B cell (primary cell): Measurements from ENCODE around the gene SYCP3. TPM values are rescaled to one million over a fixed set of nuclear protein-coding genes. Genes with fewer than 3 reads are reported as not detected.

Experiments used
- ATAC-seq: fragments of 200-7000 bp; cut with Tn5 transposase; one replicate; pipeline ENCODE4 v1.10.0; 2021; ENCODE audit warnings: low read depth, mild to moderate bottlenecking, moderate number of reproducible peaks, moderate library complexity
- CTCF ChIA-PET: fragments of 350-600 bp; sonication (Branson Sonifier 250); formaldehyde crosslinking; loops from one replicate; lab custom pipeline; 2021; ENCODE audit warnings: antibody characterized with exemption, inconsistent platforms; lab: Charles Lee
- POLR2A ChIA-PET: fragments of 350-600 bp; sonication (Branson Sonifier 250); formaldehyde crosslinking; loops from one replicate; lab custom pipeline; 2021; ENCODE audit warnings: antibody characterized with exemption; lab: Charles Lee
- DNase-seq: peaks from one replicate; pipeline ENCODE4 v3.0.0; 2013
- H2AFZ ChIP-seq: 2 replicates; pipeline ENCODE4 v1.6.1; 2012; ENCODE audit warnings: mild to moderate bottlenecking, low read depth, low read length; ENCODE audit not compliant: insufficient read depth, poor library complexity, severe bottlenecking
- H3K27ac ChIP-seq, 2 donors: 1 replicate in 1 of 2; 2 replicates in 1 of 2; pipeline ENCODE4 v1.5.1; 2012 to 2013; ENCODE audit warnings: low read length in 2 of 2, mild to moderate bottlenecking in 2 of 2, moderate library complexity in 1 of 2
- H3K27me3 ChIP-seq, 4 experiments: fragments of 200-600 bp in 1 of 4; sonication (generic) in 1 of 4; replicated peaks in 1 of 4; 1 replicate in 2 of 4; 2 replicates in 2 of 4; pipeline versions ENCODE4 v1.6.1 to v1.7.0; 2013 to 2016; ENCODE audit warnings: low read length in 3 of 4, mild to moderate bottlenecking in 2 of 4, mixed read lengths in 1 of 4, moderate library complexity in 1 of 4; ENCODE audit not compliant: insufficient read depth in 4 of 4, control insufficient read depth in 3 of 4; ENCODE audit errors: control extremely low read depth in 1 of 4
- H3K36me3 ChIP-seq, 2 experiments: replicated peaks in 1 of 2; 1 replicate in 1 of 2; 2 replicates in 1 of 2; pipeline versions ENCODE4 v1.6.1 to v1.7.1; 2013; ENCODE audit warnings: low read length in 1 of 2; ENCODE audit not compliant: insufficient read depth in 2 of 2, control insufficient read depth in 1 of 2; ENCODE audit errors: control extremely low read depth in 1 of 2, extremely low read depth in 1 of 2
- H3K4me1 ChIP-seq, 2 donors: fragments of 200-600 bp in 1 of 2; sonication (generic) in 1 of 2; 1 replicate in 1 of 2; 2 replicates in 1 of 2; pipeline versions ENCODE4 v1.5.1 to v1.6.1; 2013 to 2017; ENCODE audit warnings: low read length in 2 of 2; ENCODE audit not compliant: control insufficient read depth in 2 of 2, insufficient read depth in 2 of 2
- H3K4me2 ChIP-seq: replicated peaks from 2 replicates; pipeline ENCODE3; 2012; ENCODE audit warnings: mild to moderate bottlenecking, low read depth, low read length; ENCODE audit not compliant: poor library complexity, severe bottlenecking
- H3K4me3 ChIP-seq, 5 experiments: fragments of 200-600 bp in 1 of 5; sonication (generic) in 1 of 5; 1 replicate in 3 of 5; 2 replicates in 2 of 5; pipeline versions ENCODE4 v1.5.1 to v1.7.0; 2011 to 2016; ENCODE audit warnings: low read length in 4 of 5, mild to moderate bottlenecking in 4 of 5, low read depth in 2 of 5, control low read depth in 1 of 5, moderate library complexity in 1 of 5; ENCODE audit not compliant: insufficient read depth in 1 of 5; ENCODE audit errors: control extremely low read depth in 1 of 5, extremely low read depth in 1 of 5
- H3K79me2 ChIP-seq: fragments of 200-600 bp; sonication (generic); one replicate; pipeline ENCODE4 v1.6.0; 2016; ENCODE audit warnings: low read length; ENCODE audit not compliant: control insufficient read depth, insufficient read depth
- H3K9ac ChIP-seq: fragments of 200-600 bp; sonication (generic); 2 replicates; pipeline ENCODE4 v1.6.1; 2017; ENCODE audit warnings: mild to moderate bottlenecking, low read length, moderate library complexity
- H3K9me3 ChIP-seq, 3 donors: one replicate each; pipeline versions ENCODE4 v1.6.1 to v1.7.1; 2013; ENCODE audit warnings: low read length in 2 of 3; ENCODE audit not compliant: control insufficient read depth in 2 of 3, insufficient read depth in 1 of 3; ENCODE audit errors: control extremely low read depth in 1 of 3
- H4K20me1 ChIP-seq: 2 replicates; pipeline ENCODE4 v1.6.0; 2012; ENCODE audit warnings: mild to moderate bottlenecking, low read length; ENCODE audit not compliant: insufficient read depth, control insufficient read depth, poor library complexity, severe bottlenecking
- H3K27ac Mint-ChIP-seq: one replicate; pipeline ENCODE4 v1.8.0; 2021; ENCODE audit warnings: mixed read lengths
- H3K27me3 Mint-ChIP-seq: one replicate; pipeline ENCODE4 v1.8.0; 2021; ENCODE audit warnings: mixed read lengths
- H3K4me1 Mint-ChIP-seq: one replicate; pipeline ENCODE4 v1.8.0; 2021; ENCODE audit warnings: mixed read lengths
- H3K4me3 Mint-ChIP-seq: one replicate; pipeline ENCODE4 v1.8.0; 2021; ENCODE audit warnings: mixed read lengths
- H3K9me3 Mint-ChIP-seq: one replicate; pipeline ENCODE4 v1.8.0; 2022; ENCODE audit warnings: mixed read lengths; ENCODE audit not compliant: insufficient read depth
- CTCF ChIP-seq: fragments of 200-600 bp; IDR thresholded peaks from one replicate; pipeline ENCODE4 v1.8.0; 2022; ENCODE audit warnings: antibody characterized with exemption, mild to moderate bottlenecking
- EZH2 ChIP-seq: IDR thresholded peaks from 2 replicates; pipeline ENCODE4 v1.6.1; 2012; ENCODE audit warnings: borderline replicate concordance, low read depth, mild to moderate bottlenecking, moderate library complexity, low read length; ENCODE audit not compliant: insufficient read depth, poor library complexity, severe bottlenecking
- WGBS: methylation state at CpG from one replicate; pipeline ENCODE4 v1.1.5; 2013; ENCODE audit warnings: missing lambda C conversion rate; ENCODE audit not compliant: insufficient coverage; 5-methylcytosine and 5-hydroxymethylcytosine counted together
- intact Hi-C: fragments of 100-400 bp; cut with micrococcal nuclease; formaldehyde crosslinking; loops from one replicate; pipeline ENCODE4 v1.10.0; 2022
- polyA plus RNA-seq: library from polyadenylated mRNA; depleted of rRNA; stranded (reverse); fragments of >200 nt; gene quantifications from 2 replicates; pipeline ENCODE4 v1.2.3, GENCODE V29; 2012
- total RNA-seq, 2 donors: library from RNA; stranded (reverse); fragments of 120-200 nt in 1 of 2; gene quantifications; 1 replicate in 1 of 2; 2 replicates in 1 of 2; pipeline versions ENCODE4 v1.2.3 to v1.2.4, GENCODE V29; 2013 to 2022

SYCP3 gene
- total and polyA plus RNA-seq, 2 donors (not counting 1 experiment from before 2014, with no cell fraction given), result 0.04 to 0.12 TPM

- peaks cover 2 to 5% of the 10 kb centered on the region in 2 donors for H3K4me1 ChIP-seq
- no peak overlapping the region for H2AFZ ChIP-seq
- no peaks in the 10 kb centered on the region for H3K79me2 ChIP-seq
- TF ChIP-seq EZH2 (no peak), CTCF (no peak)
- no peak for ATAC-seq
- H3K4me1 Mint-ChIP-seq, result peaks cover 14% of the 10 kb centered on the region
- H3K27ac ChIP-seq, result no peak overlapping the region
- intact Hi-C loops, result no loop called here
- no peak overlapping the region for H3K4me3 ChIP-seq
- WGBS, result no CpG with 5 or more reads among the region's 2 CpGs
- no peaks in the 10 kb centered on the region for H4K20me1 ChIP-seq
- no peak overlapping the region for H3K9ac ChIP-seq
- H3K36me3 ChIP-seq, result peaks cover 0 to 6% of the 10 kb centered on the region in 2 experiments
- no peak overlapping the region for H3K4me2 ChIP-seq
- H3K9me3 ChIP-seq, result no peaks in the 10 kb centered on the region
- no peak for DNase-seq
- no peak overlapping the region for H3K4me3 Mint-ChIP-seq
- H3K27me3 Mint-ChIP-seq, result no peaks in the 10 kb centered on the region
- ChIA-PET CTCF (interaction anchor here (0.8 to 3.1 kb wide), 7 partner anchors 9 to 768 kb away, joined by 3 to 14 read pairs (median 4); partner anchors contain the start of gene GNPTAB), POLR2A (no interaction called here)
- no peaks in the 10 kb centered on the region for H3K27me3 ChIP-seq
- no peak overlapping the region for H3K27ac Mint-ChIP-seq
- no peaks in the 10 kb centered on the region for H3K9me3 Mint-ChIP-seq
Measured at GRCh38 chr12:101775816-101776215, 36.6 kb upstream of the SYCP3 start.

DNA sequence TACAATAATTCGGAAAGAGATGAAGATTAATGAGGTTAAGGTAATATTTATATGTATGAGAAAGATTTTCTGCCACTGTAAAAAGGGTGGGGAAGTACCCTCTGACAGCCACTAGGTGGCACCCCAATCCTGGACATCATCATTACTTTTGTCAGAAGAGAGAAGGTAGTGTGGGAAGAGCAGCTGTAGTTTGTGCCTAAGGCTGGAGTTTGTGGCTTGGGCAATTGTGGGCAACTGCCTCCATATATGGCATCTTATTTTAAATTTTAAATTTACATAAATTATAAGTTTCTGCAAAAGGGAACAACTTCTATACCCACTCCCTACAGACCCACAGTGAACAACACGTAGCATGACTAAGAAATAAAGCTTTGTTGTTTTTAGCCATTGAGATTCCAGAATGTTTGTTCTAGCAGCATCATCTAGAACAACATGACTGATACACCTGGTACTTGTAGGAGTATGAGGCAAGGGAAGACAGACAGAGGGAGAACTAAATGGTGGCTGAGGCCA is 34.4 kb upstream of the SYCP3 start:
- Histone ChIP-seq H3K9me3 (no peaks in the 10 kb centered on the region), H3K36me3 (peaks cover 2 to 12% of the 10 kb centered on the region in 2 experiments), H3K79me2 (no peaks in the 10 kb centered on the region), H3K4me2 (no peak overlapping the region), H3K4me3 (no peak overlapping the region), H3K9ac (no peak overlapping the region), H3K4me1 (no peaks in the 10 kb centered on the region), H4K20me1 (no peaks in the 10 kb centered on the region), H2AFZ (no peak overlapping the region), H3K27ac (no peak overlapping the region), H3K27me3 (no peaks in the 10 kb centered on the region)
- Mint-ChIP-seq H3K27ac (no peak overlapping the region), H3K4me3 (no peak overlapping the region), H3K9me3 (no peaks in the 10 kb centered on the region), H3K27me3 (no peaks in the 10 kb centered on the region), H3K4me1 (peaks cover 1% of the 10 kb centered on the region)
- CTCF ChIA-PET, result interaction anchor here (0.6 to 5.3 kb wide), 32 partner anchors 8 to 997 kb away, joined by 3 to 138 read pairs (median 5); partner anchors contain the start of genes ARL1 and GNPTAB
- peak; percentile 77 for DNase-seq
- POLR2A ChIA-PET, result interaction anchor here (1.0 to 1.9 kb wide), 2 partner anchors 57 to 66 kb away, joined by 3 to 7 read pairs; partner anchors contain the start of gene GNPTAB
- WGBS, result no CpG with 5 or more reads among the region's 2 CpGs
- intact Hi-C loops, result loop anchor here (1.0 to 5.0 kb wide), 6 partner anchors 29 to 359 kb away; partner anchors contain the start of genes NUP37 and PARPBP
- TF ChIP-seq CTCF (peak; percentile 98), EZH2 (no peak)
- peak; percentile 86 for ATAC-seq
